HL-60 (cell line): ENCODE measurements around the gene KCTD8.

Experiments used
- DNase-seq, 2 experiments: peaks; one replicate each; pipeline ENCODE4 v3.0.0-alpha.2; 2010 to 2020; ENCODE audit warnings: low read depth in 1 of 2, low spot score in 1 of 2
- H3K27ac ChIP-seq: fragments of 250-450 bp; sonication (Bioruptor Pico); replicated peaks from 2 replicates; pipeline ENCODE4 v1.5.1; 2020; ENCODE audit warnings: mild to moderate bottlenecking, moderate library complexity
- H3K27me3 ChIP-seq: fragments of 250-450 bp; sonication (Bioruptor Pico); 2 replicates; pipeline ENCODE4 v1.5.1; 2021; ENCODE audit warnings: mild to moderate bottlenecking, moderate library complexity; ENCODE audit not compliant: insufficient read depth, poor library complexity, severe bottlenecking
- H3K4me3 ChIP-seq: replicated peaks from 2 replicates; pipeline ENCODE4 v1.5.1; 2011; ENCODE audit warnings: mild to moderate bottlenecking, control low read depth, low read length; ENCODE audit not compliant: insufficient read depth
- CTCF ChIP-seq: IDR thresholded peaks from one replicate; pipeline ENCODE4 v1.5.1; 2011; ENCODE audit warnings: low read length, control low read depth, inconsistent platforms; ENCODE audit not compliant: insufficient read depth
- GABPA ChIP-seq: IDR thresholded peaks from 2 replicates; pipeline ENCODE4 v1.6.1; 2012; ENCODE audit warnings: low read depth
- POLR2AphosphoS5 ChIP-seq: IDR thresholded peaks from 2 replicates; pipeline ENCODE4 v1.6.1; 2012; ENCODE audit warnings: low read depth
- SPI1 ChIP-seq: IDR thresholded peaks from 2 replicates; pipeline ENCODE4 v1.6.1; 2012; ENCODE audit warnings: low read depth, mild to moderate bottlenecking, borderline replicate concordance
- TF ChIP-seq, protein P1 (sequence below): IDR thresholded peaks from 2 replicates; pipeline ENCODE4 v1.6.1; 2012; ENCODE audit warnings: low read depth; ENCODE audit not compliant: insufficient replicate concordance

The KCTD8 gene

DNA sequence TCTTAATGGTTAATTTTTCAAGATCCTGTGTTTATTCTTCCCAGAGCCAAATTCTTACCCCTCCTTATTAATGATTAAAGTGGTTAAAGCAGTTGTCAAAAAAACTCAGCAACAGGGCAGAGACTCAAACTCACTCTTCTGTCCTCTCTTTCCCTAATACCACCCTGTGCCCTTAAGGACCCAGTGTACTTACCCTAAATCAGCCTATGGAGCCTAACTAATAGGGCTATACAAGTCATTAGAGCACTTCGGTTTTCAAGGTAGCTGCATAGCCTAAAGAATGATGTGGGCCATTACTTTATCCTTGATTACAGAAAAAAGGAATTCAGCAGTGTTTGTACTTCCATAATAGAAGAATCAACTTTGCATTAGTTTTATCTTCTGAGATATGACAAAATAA, 216.3 kb downstream of the KCTD8 start:
- TF ChIP-seq POLR2AphosphoS5: no peak
- TF ChIP-seq SPI1: no peak
- TF ChIP-seq, protein P1, sequence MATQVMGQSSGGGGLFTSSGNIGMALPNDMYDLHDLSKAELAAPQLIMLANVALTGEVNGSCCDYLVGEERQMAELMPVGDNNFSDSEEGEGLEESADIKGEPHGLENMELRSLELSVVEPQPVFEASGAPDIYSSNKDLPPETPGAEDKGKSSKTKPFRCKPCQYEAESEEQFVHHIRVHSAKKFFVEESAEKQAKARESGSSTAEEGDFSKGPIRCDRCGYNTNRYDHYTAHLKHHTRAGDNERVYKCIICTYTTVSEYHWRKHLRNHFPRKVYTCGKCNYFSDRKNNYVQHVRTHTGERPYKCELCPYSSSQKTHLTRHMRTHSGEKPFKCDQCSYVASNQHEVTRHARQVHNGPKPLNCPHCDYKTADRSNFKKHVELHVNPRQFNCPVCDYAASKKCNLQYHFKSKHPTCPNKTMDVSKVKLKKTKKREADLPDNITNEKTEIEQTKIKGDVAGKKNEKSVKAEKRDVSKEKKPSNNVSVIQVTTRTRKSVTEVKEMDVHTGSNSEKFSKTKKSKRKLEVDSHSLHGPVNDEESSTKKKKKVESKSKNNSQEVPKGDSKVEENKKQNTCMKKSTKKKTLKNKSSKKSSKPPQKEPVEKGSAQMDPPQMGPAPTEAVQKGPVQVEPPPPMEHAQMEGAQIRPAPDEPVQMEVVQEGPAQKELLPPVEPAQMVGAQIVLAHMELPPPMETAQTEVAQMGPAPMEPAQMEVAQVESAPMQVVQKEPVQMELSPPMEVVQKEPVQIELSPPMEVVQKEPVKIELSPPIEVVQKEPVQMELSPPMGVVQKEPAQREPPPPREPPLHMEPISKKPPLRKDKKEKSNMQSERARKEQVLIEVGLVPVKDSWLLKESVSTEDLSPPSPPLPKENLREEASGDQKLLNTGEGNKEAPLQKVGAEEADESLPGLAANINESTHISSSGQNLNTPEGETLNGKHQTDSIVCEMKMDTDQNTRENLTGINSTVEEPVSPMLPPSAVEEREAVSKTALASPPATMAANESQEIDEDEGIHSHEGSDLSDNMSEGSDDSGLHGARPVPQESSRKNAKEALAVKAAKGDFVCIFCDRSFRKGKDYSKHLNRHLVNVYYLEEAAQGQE: no peak
- TF ChIP-seq GABPA: no peak
- TF ChIP-seq CTCF: no peak
- no peak overlapping the region for H3K4me3 ChIP-seq
- no peak overlapping the region for H3K27ac ChIP-seq
- no peaks in the 10 kb centered on the region for H3K27me3 ChIP-seq
- no peak for DNase-seq

DNA sequence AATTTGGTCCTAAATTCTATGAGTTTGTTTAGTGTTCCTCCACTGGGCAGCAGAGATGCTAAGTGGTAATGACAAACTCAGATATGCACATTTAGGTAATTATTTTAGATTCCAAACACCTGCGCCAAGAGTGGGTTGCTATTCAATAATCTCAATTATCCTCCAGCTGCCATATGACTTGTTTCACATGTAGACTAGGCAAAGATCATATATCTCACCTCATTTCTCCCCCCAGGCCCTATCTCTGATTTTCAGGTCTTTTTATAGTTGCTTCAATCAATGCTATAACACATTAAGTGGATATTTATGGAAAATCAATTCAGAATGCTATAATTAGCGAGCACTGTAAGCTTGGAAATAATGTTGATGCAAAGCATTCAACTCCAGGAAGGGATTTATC, 217.6 kb downstream of the KCTD8 start:
- Histone ChIP-seq H3K27ac (no peak overlapping the region), H3K4me3 (no peak overlapping the region), H3K27me3 (no peaks in the 10 kb centered on the region)
- TF ChIP-seq GABPA (no peak), CTCF (no peak), POLR2AphosphoS5 (no peak), SPI1 (no peak)
- TF ChIP-seq, protein P1: no peak
- DNase-seq: no peak

DNA sequence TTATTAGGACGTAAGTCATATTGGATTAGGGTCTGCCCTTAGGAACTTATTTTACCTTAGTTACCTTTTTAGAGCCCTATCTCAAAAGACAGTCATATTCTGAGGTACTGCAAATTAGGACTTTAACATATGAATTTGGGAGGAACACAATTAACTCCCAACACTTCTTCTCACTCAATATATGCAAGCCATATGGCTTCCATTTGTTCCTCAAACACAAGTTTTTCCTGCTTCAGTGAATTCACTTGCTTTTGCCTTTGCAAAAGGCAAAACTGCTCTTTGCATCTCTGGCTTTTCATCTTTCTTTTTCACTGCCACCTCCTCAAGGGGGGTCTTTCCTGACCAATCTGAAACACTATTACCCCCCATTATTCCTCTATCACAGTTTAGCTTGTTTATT, 220.3 kb downstream of the KCTD8 start:
- TF ChIP-seq, protein P1: no peak
- TF ChIP-seq SPI1 (no peak), CTCF (no peak), GABPA (no peak)
- Histone ChIP-seq H3K27ac (no peak overlapping the region), H3K4me3 (no peak overlapping the region), H3K27me3 (no peaks in the 10 kb centered on the region)
- no peak for DNase-seq
